HL-60/S4 (cell line): ENCODE results near the gene NPEPL1.

Experiments
- in situ Hi-C: fragments of 300-500 bp; cut with MboI; formaldehyde crosslinking; loops from 2 replicates; pipeline ENCODE4 v1.14.3; 2022; ENCODE audit warnings: low sequenced_read_pairs

NPEPL1 gene

GRCh38 chr20:58700121-58700821 is 7.7 kb downstream of the NPEPL1 start:
- in situ Hi-C loops, result no loop called here

DNA sequence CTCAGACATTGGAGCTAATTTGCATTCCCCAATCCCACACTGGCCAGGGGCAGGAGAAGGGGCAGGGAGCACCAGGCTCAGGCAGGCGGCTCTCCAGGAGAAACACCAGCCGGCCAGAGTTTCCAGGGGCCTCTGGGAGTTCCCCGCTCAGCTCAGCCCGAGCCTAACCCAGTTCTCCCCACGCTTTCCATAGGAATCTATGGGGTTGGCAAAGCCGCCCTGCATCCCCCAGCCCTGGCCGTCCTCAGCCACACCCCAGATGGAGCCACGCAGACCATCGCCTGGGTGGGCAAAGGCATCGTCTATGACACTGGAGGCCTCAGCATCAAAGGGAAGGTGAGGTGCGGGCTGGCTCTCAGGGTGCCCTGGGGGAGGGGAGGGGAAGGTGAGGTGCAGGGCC is 8.2 kb downstream of the NPEPL1 start:
- in situ Hi-C loops, result no loop called here

GRCh38 chr20:58701431-58702160 is 9.0 kb downstream of the NPEPL1 start:
- in situ Hi-C loops, result no loop called here

DNA sequence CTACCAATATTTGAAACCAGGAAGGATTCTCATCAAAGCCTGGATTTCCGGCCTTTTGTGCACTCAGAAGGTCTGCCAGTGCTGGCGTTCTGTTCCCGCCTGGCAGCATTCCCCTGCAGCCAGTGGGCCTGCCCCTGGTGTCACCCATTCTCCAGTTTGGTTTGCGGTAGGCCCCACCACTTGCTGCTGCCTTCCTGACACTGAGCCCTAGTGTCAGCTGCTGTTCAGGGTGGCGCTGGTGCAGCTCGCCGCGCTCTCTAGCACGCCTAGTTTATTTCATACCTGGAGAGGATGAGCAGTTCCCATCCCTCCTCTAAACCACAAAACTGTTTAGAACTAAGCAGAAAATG is 9.5 kb downstream of the NPEPL1 start:
- in situ Hi-C loops, result no loop called here

- in situ Hi-C loops, result no loop called here
These were observed 10.5 kb downstream of the NPEPL1 start for GRCh38 chr20:58702859-58703648.

- in situ Hi-C loops, result no loop called here
These were observed 11.3 kb downstream of the NPEPL1 start for GRCh38 chr20:58703765-58704371.

GRCh38 chr20:58705208-58705926 is 12.8 kb downstream of the NPEPL1 start:
- in situ Hi-C loops, result no loop called here

DNA sequence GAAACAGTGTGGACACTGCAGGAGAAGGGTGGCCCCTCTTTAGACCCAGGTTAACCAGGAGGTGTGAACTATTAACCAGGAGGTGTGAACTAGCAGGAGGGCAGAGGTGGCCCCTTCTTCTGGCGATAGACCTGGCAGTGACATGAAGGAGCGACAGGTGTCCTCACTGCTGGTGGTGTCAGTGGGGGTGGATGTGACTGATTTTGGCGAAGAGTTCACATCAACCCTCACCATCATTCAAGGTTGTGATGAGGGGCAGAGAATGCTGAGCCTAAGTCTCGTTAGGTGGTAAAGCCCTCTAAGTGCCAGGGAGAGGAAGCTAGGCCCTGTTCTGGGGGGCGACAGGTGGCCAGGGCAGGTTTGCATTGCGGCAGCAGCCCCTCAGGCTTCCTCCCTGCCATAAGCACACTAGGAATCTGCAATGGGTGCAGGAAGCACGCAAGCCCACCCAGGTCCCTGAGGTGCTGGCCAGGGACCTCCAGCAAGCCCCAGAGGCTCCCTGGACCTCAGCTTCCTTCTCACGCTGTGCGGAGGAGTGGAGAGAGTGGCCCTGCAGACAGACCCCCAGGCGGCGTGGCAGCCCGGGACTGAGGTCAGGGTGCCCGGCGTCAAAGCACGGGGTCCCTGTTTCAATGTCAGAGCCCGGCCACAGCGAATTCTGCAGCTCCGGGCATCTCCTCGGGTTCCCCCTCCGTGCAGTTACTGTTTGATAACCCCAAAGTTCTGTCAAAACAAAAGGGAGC is 13.7 kb downstream of the NPEPL1 start:
- in situ Hi-C loops, result no loop called here

DNA sequence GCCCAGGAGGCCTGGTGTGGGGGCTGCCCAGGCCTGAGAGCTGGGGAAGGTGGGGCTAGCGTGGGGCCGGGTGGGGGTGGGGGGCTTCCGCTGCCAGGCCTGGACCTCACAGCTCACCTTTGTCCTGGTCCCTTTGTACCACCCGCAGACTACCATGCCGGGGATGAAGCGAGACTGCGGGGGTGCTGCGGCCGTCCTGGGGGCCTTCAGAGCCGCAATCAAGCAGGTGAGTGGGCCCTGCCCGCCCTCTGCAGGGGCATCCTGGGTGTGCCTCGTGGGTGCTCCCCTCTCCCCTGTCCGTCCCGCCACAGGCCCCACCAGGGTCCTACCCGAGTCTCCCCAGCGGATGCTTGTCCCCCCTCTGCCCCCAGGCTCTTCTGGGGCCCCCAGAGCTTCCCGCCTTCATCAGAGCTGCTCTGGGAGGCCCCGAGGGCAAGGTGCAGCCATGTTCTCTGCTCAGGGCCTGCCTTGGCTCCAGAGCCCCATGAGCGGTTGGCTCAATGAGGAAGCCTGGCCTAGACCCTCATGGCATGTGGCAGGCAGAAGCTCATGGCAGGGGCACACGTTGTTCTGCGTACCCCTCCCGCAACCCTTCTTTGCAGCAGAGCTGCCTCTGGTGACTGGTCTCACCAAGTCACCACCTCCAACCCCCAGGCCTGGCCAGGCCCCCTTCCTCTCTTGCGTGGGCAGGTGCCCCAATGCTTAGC is 14.5 kb downstream of the NPEPL1 start:
- in situ Hi-C loops, result no loop called here

- in situ Hi-C loops, result no loop called here
These were observed 15.2 kb downstream of the NPEPL1 start for GRCh38 chr20:58707770-58708169.

DNA sequence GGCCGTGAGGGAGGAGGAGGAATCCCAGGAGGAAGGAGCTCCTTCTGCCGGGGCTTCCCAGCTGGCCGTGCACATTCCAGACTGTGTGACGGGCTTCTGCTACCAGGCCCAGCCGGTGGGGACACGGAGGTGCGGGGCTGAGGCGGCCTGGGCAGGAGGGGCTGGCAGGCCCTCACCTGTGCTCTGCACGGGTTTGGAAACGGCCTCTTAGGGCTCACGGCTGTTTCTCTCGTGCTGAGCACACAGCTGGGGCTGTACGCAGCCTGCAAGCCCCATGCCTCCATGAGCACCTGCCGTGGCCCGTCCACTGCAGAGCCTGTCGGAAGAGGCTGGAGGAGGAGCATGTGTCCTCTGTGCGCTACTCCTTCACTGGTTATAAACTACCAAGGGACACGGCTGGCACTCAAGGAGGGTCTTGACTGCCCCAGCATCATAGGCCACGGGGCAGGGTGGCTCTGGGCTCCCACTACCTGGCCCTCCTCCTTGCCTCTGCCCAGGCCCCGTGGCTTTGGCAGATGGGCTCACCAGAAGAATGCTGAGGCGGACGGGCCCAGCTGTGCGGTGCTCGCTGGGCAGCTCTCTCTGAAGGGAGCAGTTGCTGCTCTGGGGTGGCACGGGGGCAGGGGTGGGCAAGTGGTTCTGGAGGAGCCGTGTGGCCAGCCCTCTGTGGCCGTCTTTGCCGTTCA is 15.8 kb downstream of the NPEPL1 start:
- in situ Hi-C loops, result no loop called here

DNA sequence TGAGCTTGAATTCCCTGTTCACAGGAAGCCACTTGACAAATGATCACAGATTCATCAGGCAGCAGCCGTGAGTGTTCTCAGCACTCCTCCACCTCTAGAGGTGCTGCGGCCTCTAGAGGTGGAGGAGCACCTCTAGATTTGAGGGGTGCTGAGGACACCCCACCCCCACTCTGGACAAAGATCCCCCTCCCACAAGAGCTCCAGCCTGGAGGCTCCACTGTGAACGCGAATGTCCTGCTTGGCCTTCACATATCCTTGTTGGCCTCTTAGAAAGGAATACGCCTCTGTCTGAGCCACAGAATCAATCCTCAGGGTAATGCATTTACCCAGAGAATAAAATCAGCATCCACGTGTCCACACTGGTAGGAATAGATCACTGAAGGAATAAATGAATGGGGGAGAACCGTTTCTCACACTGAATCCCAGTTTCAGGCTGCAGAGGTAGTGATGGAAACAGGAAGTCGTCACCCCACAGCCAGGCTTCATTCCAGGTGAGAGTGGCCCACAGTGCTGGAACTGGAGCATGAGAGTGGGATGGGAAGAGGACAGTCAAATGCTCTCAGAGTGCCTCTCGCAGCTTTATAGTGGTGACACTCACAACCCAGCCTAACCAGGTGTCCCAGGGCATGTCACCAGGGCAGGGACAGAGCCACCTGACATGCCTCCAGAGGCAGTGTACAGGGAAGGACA is 16.6 kb downstream of the NPEPL1 start:
- in situ Hi-C loops, result no loop called here

DNA sequence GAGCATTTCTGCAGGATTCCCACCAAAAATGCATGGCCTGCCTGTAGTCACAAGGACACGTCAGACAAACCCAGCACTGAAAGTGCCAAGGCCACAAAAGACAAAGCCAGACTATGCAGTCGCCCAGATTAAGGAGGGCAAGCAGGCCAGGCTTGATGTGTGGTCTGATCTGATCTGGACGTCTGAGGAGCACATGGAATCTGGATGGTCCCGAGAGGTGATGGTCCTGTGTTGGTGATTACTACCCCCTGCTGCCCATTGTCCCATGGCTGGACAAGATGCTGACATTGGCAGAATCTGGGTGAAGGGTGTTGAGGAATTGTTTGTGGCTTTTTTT is 17.1 kb downstream of the NPEPL1 start:
- in situ Hi-C loops, result no loop called here

DNA sequence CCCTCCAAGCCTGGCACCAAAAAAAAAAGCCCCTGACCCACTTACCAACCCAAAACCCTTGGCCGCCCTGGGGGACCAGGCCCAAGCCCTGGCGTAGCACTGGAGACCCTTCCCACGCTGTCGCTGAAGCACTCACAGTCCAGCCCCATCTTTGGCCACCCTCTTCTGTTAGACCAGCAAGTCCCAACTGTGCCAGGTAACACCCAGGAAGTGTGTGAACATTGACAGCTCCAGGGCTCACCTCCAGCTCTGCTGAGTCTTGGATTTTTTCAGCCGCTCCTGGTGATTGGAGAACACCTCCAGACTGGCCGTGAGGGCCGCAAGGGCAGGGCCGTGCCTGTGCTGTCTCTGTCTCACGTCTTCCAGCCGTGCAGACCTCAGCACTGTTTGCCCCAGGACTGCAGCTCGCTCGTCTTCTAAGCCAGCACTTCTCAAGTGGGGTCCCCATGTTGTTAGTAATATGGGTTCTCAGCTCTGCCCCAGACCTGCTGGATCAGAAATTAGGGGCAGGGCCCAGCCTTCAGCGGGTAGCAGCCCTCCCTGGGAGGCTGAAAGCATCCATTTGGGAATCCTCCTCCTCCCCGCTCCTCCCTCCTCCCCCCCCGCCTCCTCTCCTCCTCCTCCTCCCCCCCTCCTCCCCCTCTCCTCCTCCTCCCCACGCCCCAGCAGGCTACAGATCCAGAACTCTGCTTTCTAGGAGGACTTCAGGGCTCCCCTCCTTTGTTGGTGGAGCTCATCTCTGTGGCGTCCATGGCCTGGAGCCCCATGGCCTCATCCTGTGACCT is 18.1 kb downstream of the NPEPL1 start:
- in situ Hi-C loops, result no loop called here

GRCh38 chr20:58711266-58712051 is 18.9 kb downstream of the NPEPL1 start:
- in situ Hi-C loops, result no loop called here

DNA sequence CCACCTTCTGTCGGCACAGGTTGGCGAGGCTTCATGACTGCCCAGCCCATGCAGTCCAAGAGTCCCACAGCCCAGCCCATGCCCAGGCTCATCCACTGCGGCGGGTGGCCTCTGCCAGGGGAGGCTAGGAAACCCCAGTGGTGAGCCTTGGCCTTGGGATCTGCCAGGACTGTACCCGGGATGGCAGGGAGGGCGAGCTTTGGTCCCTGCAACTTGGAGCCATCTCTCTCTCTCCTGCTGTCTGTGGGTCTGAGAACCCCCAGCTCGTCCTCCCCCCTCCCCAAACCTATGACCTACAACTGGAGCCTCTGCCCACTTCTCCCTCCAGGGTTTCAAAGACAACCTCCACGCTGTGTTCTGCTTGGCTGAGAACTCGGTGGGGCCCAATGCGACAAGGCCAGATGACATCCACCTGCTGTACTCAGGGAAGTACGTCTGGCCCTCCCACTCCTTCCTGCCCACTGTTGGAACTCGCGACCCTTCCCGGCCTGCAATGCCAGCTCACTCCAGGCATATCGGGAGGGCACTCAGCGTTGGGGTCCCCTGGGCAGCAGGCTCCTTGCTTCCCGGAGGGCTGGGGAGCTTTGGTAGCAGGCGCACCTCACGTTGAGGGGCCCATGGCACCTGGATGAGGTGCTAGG is 19.7 kb downstream of the NPEPL1 start:
- in situ Hi-C loops, result no loop called here
